HT1080 (cell line): ENCODE measurements around the gene HIVEP3. TPM values are rescaled to one million over a fixed set of nuclear protein-coding genes. Genes with fewer than 3 reads are reported as not detected.

ENCODE experiments used
- DNase-seq: peaks from one replicate; pipeline ENCODE4 v3.0.0-alpha.2; 2015; ENCODE audit warnings: low read depth
- total RNA-seq: library from RNA; depleted of rRNA; stranded (reverse); fragments of >200 nt; shearing (Covaris generic); gene quantifications from 2 replicates; pipeline ENCODE4 v1.2.3, GENCODE V29; 2014

HIVEP3 gene
- total RNA-seq, 1 experiment from 2014 or later = 6.2 TPM

DNA sequence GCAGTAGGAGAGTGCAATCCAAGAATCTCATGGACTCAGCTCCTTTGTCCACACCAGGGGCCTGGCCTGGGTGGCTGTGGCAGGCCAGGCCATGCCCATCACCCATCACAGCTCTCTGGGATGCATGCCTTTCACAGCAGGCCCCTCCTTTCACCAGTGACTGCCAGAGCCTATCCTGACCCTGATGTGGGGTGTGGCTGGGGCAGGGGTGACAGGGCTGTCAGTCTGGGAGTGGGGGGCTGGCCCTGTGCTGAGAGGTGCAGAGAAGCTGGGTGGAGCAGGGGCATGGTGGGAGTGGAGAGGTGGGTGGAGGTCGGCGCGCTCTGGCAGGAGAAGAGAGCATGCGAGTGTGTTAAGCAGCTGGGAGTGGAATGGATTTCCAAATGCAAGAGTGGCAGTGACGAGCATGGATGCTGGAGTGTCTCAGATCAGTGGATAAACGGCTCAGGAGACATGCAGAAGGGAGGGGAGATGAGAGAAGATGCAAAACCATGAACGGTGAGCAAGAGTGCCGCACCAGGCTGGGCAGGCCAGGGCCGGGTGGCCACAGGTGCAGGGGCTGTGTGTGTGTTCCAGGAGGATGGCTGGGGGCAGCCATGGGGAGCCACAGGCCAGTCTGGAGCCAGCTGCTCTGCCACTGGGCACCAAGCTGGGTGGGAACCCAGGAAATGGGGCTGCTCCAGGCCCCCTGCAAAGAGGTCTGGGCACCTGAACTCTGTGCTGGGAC, 394.6 kb downstream of the HIVEP3 start:
- no peak for DNase-seq

DNA sequence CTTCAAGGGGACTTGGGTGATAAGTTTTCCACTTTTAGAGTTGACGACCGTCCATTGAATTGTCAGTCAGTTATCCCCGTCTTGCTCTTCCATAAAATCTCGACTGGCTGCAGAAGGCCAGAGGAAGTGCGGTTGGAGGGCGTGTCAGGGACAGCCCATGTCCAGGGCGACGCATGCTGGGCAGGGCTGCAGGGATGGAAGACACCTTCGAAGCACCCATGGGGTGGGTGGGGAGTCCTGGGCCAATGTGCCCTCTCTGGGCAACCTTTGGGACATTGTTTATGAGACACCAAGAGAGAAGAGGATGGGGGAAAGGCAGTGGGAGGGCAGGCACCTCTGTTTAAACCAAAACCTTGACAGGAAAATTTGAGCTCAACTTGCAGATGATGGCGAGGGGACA, 395.7 kb downstream of the HIVEP3 start:
- DNase-seq = no peak

DNA sequence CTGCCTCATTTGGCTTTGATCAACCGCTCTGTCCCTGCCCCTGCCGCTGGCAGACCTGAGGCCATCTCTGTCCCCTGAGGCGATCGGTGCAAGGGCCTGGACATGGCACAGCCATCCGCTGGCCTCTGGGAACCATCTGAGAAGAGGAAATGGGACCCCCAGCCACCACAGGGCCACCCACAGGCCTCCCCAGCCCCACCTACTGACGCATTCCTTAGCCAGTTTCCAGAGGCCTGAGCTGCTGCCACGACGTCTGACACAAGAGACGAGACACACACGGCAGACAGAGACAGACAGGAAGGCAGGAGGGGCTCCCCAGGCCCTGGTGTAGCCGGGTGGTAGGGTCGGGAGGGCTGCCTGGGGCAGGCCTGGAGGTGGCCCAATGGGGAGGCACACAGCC, 397.0 kb downstream of the HIVEP3 start:
- DNase-seq = no peak

DNA sequence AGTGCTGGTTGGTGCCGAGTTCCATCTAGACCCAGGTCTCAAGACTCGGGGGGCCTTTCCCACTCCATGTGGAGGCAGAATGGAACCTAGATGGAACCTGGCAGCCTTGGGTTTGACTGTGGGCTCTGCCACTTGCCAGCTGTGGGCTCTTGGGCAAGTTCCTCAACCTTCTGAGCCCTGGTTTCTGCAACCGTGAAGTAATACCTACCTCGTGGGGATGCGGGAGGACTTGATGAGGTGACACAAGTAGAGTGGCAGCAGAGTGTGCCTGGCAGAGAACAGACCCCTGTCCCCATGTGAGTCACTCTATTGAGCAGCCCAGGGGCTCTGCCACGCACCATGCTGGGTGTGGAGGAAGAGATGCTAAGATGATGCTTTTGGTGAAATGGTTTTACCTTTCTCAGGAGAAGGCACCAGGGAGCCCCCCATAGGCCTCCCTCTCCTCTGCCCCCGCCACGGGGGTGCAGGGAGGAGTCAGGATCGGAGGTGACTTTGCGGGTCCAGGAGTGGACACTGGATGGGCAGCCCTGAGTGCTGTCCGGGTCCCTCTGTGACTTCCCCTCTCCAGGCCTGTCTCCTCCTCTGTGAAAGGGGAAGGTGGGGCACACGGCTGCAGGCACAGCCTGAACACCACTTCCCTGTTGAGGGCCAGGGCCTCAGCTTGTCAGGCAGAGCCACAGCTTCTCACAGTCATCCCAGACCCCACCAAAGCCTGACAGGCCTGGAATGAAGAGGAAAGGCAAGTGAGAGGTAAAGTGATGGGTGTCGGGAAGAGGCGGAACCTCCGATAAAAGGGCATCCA, 397.6 kb downstream of the HIVEP3 start:
- DNase-seq = no peak

DNA sequence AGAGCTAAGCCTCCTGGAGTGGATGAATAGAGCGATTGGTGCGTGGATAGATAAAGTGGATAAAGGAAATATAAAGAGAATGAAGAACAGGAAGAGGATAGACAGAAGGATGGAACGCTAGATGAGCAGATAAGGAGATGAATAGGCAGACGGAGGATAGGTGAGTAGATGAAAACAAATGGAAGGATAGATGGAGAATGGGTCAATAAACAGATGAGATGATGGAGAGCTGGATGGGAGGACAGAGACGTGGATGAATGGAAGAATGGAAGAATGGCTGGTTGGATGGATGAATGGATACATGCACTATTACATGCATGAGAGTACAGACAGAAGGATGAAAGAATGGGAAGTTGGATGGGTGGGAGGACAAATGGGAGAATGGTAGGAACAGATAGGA, 399.1 kb downstream of the HIVEP3 start:
- no peak for DNase-seq

DNA sequence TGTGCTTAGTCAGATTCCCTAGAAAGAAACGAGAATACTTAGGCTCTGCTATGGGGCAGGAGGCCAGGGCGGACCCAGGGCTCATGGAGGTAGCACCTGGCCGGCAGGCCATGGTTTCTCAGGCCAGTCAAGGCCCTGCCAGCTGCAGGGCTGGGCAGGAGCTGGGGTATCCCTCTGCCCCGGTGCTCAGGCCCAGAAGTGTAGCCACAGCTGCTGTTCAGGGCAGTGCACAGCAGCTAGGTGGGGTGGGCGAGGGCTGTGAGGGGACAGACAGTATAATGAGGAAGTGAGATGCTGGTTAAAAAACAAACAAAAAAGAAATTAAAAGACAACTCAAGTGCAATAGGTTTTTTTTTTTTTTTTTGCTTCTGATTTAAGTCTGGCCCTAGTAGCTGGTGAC, 400.3 kb downstream of the HIVEP3 start:
- DNase-seq = no peak

DNA sequence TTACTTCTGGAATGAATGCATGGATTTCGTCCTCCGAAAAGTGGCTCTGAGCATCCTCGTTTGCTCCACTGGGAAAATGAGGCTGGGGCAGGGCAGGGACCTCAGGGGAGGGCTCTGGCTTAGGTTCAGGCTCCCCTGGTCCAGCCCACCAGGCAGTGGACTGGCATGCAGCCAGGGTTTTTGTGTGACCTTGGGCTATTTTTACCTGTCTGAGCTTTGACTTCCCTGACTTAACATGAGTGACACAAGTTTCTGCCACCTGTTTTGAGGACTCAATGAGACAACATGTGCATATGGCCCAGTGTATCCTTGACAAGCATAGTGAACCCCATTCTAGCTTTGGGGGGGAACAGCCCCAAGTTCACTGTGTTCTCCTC, 401.7 kb downstream of the HIVEP3 start:
- no peak for DNase-seq

DNA sequence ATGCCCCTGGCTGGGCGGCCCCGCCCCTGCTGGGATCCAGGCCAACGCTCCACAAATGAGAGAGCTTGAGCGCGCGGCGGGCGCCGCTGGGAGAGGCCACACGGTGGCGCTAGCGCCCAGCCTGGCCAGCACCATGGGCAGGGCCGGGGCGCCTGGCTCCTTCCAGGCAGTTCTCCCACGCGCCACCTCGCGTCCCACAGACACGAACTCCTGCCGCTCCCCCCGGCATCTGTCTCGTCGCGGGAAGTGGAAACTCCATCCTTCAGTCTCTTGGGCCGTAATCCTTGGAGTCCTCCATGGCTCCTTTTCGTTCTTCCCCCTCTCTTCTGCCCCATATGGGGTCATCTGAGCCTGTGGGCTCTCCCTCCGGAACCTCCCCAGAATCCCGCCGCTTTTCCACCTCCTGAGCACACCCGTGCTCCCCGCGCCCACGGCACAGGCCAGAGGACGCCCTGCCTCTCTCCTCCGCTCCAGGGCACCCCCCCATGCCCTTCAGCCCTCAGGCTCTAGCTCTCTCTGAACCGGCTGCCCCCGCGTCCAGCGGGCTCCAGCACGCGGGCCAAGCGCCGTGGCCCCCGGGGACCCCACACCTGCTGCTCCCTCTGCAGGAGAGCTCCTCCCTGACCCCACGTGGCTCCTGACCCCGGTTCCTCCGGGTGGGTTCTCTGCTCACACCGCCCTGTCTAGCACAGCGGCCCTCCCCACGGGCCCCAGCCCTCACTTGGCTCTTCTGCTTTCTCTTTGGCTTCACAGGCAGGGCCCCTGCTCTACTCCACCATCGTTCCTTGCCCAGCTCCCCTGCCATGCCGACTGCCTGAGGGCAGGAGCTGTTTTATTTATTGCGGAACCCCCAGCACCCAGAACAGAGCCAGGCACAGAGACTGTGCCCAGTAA, 402.3 kb downstream of the HIVEP3 start:
- DNase-seq = peak; percentile 82

DNA sequence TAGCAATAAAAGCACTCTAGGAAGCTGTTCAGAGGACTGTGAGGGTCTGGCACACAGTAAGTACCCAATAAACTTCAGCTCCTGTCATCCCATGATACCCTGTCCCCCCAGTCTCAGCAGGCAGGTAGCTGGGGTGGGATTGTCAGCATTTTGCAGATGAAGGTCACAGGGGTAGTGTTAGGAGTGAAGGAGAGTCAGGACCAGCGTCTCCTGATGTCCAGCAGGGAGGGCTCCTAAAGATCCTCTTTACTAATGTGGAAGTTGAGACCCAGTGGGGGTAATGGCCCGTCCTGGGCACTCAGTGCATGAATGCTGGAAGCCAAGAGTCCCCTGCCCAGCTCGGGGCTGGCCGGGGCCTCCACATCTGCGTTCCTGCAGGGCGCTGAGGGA, 402.9 kb downstream of the HIVEP3 start:
- no peak for DNase-seq

DNA sequence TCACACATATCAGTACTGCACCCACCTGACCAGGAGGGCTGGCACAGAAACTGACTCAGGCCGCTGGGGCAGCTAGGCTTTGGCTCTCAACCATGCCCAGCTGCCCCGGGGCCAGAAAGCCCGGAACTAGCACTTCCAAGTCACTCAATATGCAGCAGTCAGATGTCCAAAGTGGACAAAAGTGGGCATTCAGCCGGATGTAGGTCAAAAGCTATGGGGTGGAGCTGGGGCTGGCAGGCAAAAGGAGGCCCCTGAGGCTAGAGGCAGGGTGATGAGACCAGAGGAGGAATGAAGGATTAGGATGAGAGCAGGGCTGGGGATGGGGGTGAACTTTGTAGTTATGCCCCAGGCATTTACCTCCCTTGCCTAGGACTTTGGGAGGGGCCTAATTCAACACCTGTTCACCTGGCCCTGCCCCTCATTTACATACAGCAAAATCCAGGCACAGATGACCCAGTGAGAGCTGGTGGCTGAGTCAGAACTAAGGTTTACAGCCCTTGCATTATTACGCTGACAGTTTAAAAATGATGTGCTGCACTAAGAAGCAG, 403.5 kb downstream of the HIVEP3 start:
- DNase-seq = no peak

DNA sequence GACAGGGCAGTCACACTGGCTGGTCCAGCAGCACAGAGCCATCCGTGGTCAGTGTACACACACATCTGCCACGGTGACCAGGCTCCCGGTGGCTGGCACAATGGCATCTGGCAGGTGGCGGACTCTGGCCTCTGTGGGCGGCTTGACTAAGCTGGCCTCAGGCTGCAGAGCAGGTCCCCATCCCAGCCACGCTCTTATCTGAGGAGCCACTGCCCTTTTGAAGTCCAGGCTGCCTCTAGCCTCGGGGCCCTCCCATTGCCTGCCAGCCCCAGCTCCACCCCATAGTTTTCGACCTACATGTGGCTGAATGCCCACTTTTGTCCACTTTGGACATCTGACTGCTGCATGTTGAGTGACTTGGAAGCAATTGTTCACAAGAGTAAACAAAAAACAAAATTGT, 404.3 kb downstream of the HIVEP3 start:
- no peak for DNase-seq

DNA sequence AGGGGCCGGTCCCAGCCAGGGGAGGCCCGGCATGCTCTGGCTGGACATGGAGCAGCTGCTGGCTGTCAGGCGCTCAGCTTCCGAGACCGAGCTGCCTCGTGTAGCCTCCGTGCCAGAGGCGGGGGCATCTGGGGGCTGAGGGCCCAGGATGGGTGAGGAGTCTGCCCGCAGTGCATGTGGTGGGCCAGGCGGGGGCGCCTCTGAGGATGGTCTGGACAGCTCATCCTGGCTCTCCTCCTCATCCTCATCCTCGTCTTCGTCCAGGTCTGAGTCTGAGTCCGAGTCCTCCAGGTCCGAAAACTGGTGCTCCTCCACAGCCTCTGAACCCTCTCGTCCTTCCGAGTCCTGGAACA, 405.4 kb downstream of the HIVEP3 start:
- no peak for DNase-seq

DNA sequence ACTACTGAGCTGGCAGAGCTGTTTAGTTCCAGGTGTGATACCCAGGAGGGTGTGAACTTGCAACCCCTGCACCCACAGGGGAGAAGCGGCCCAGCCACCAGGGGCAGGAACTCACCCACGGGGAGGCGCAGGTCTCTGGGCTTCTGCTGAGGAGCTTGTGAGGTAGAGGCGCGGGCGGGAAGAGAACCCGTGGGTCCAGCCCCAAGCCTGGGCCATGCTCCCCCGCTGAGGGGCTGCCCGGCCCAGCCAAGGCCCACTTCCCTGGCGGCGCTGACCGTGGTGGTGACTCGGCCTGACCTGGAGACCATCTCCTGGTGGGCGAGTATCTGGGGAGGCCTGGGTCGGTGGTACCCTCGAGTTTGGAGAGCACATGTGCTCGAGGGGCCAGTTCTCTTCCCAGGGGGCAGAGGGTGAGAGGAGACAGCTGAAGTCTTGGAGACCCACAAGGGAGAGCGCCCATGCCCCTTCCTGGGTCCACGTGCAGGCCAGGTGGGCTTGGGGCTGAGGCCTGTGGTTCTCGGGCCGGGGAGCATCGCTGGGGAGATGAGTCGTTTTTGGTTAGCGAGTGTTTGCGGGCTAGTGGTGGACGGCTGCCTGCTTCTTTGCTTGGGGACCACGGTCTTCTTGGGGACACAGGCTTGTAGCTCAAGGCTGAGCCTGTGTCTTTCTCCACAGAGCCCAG, 405.9 kb downstream of the HIVEP3 start:
- no peak for DNase-seq

DNA sequence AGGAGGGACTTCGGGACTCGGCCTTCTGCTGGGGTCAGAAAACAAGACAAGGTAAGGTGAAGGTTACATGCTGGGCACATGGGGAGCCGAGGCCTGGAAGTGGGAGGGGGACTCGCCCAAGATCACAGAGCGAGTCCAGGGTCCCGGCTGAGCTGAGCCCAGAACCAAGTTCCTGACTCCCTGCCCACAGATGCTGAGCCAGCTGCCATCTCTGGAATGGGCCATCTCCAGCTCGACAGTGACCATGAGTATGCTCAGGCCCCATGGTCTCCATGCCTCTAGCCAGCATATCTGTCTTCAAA, 407.5 kb downstream of the HIVEP3 start:
- DNase-seq = no peak

DNA sequence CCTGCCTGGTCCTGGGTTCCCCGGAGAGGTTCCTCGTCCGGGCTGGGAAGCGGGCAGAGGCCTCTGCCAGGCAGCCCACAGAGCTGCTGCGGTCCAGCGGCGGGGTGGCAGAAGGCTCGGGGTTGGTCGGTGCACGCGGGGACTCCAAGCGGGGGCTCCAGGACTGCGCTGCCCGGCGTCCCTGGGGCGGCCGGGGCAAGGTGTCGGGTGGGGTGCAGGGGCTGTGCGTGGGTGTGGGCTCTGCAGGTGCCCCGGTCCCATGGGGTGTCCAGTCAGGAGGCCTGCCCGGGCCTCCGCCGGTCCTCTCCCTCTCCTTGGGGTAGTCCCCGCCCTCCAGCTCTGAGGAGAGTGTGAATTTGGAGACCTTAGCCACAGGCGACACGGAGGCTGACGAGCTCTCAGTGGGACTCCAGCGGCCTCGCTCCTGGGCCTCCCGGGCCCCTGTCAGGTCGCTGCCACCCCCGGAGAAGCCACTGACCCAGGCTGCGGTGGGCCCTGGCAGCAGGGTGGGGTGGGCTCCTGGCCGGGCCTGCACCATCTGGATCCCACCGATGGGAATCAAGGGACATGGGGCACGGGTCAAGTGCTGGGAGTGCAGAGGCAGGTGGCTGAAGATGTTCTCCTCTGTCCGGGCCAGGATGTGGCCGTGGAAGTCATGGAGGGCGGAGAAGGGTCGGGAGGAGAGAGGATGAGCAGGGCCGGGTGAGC, 408.0 kb downstream of the HIVEP3 start:
- DNase-seq = no peak

DNA sequence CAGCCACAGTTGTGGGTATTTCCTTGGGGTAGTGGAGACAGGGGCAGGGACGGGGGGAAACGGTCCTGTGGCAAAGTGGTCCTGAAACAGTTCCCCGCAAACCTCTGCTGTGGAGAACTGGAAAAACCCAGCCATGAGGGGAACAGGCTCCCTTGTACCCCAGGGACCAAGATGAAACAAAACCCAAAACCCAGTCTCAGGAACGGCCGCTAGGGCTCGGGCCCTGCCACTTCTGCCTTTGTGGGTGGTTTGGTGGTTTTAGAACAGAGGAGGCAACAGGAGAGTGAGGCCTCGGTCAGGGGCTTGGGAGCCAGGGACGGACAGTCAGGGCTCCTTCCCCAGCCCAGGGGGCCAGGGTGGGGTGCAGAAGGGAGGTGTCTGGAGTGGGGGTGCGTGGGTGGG, 409.5 kb downstream of the HIVEP3 start:
- DNase-seq = no peak

DNA sequence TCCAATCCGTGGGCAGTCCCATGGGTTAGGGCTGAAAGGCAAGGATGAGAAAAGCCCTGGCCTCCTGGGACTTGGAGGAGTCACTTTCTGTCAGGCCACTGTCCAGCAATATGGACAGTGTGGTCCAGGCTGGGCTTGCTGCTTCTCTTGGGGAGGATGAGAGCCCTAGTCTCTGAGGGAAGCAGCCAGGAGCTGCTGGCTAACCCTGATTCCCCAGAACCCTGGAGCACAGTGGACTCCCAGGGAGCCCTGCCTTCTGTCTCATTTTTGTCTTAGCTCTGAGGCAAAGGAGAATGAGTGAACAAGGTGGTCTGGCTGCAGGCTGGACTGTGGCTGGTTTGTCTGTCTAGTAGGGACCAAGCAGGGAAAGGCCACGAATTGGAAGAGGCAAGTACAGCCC, 410.4 kb downstream of the HIVEP3 start:
- no peak for DNase-seq

DNA sequence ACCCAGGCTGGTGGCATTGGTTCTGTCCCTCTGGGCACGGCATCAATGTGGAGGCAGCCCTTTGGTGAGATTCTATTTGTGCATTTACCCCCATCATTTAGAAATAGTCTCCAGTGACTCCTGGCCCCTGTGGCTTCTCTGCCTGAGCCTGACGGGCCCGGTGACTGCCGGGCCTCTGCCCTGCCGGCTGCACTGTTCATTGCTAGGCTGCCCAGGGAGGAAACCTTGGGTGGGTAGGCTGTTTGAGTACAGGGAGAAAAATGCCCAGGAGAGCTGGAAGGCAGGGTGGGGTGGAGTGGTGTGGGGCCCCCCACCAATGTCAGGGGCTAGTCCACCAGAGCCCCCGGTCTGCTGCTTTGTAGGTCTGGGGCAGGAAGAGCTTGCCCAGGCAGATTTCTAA, 410.9 kb downstream of the HIVEP3 start:
- DNase-seq = no peak

DNA sequence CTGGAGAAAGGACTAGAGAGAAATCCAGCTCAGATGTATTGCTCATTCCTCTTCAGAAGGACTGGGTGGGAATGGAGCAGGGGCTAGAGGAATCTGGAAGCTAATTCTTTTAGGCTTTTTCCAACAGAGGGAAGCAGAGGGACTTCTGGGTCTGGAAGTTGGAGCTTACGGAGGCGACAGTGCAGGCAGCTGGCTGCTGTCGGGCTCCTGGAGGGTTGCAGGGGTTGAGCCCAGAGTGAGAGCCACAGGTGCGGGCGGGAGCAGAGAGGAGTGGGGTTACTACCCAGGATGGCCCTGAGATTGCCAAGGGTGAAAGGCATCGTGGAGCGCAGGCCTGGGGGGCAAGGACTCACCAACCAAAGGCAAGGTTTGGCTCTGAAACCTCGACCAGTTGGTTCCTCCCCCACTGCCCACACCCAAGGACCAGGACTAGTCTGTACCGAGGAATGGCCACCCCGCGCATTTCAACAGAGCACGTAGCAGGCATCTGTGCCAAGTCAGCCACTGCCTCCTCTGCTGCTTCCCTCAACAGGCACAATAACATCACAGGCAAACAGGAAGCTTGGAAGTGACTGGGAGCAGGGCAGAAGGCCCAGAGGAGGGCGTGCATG, 411.5 kb downstream of the HIVEP3 start:
- no peak for DNase-seq
